HepG2 (cell line): Measurements from ENCODE around the gene LRRN4CL. TPM values are rescaled to one million over a fixed set of nuclear protein-coding genes. Genes with fewer than 3 reads are reported as not detected.

Source experiments
- KAT2B ChIP-seq: fragments of 150-350 bp; IDR thresholded peaks from 2 replicates; pipeline ENCODE4 v1.6.1; 2014; ENCODE audit warnings: low read depth, low read length, borderline replicate concordance
- NFIC ChIP-seq: IDR thresholded peaks from 2 replicates; pipeline ENCODE4 v1.6.1; 2012; ENCODE audit warnings: mild to moderate bottlenecking, low read length, inconsistent platforms
- PHF20 ChIP-seq: sonication (generic); formaldehyde crosslinking; IDR thresholded peaks from 2 replicates; pipeline ENCODE4 v1.5.0; 2020; ENCODE audit warnings: mild to moderate bottlenecking, missing genetic modification reagents
- RBM22 ChIP-seq: fragments of 200-400 bp; formaldehyde crosslinking; optimal IDR thresholded peaks from 2 replicates; pipeline ENCODE3; 2017; ENCODE audit warnings: mild to moderate bottlenecking, low read length, moderate library complexity
- ZNF224 ChIP-seq: sonication (generic); formaldehyde crosslinking; IDR thresholded peaks from 2 replicates; pipeline ENCODE4 v1.5.0; 2020; ENCODE audit warnings: mild to moderate bottlenecking, missing genetic modification reagents
- ZNF543 ChIP-seq: sonication (generic); formaldehyde crosslinking; IDR thresholded peaks from 2 replicates; pipeline ENCODE4 v1.4.0; 2020; ENCODE audit warnings: mild to moderate bottlenecking, missing genetic modification reagents
- ZNF788 ChIP-seq: sonication (generic); formaldehyde crosslinking; IDR thresholded peaks from 2 replicates; pipeline ENCODE4 v1.5.0; 2020; ENCODE audit warnings: mild to moderate bottlenecking, missing genetic modification reagents, borderline replicate concordance
- ZNF790 ChIP-seq: sonication (generic); formaldehyde crosslinking; IDR thresholded peaks from 2 replicates; pipeline ENCODE4 v1.8.0; 2022; ENCODE audit warnings: missing genetic modification reagents, mild to moderate bottlenecking, borderline replicate concordance
- polyA plus RNA-seq, 8 experiments: library from polyadenylated mRNA; depleted of rRNA in 3 of 8; stranded (reverse) in 7 of 8; unstranded in 1 of 8; fragments of >200 nt; fragmentation: Illumina TruSeq in 4 of 8; extraction: Trizol in 4 of 8; gene quantifications; 2 replicates each; pipeline versions ENCODE4 v1.2.1 to v1.2.3, GENCODE V29; 2011 to 2016; ENCODE audit warnings: low read depth in 4 of 8, missing spikeins in 1 of 8, mixed read lengths in 1 of 8; ENCODE audit not compliant: insufficient read depth in 1 of 8
- total RNA-seq, 5 experiments: library from RNA; depleted of rRNA; stranded (reverse); fragments of >200 nt; fragmentation: Illumina TruSeq; extraction: Trizol; gene quantifications; 2 replicates each; pipeline ENCODE4 v1.2.3, GENCODE V29; 2016; ENCODE audit warnings: low read depth in 1 of 5
- TF ChIP-seq, protein P1 (sequence below): sonication (generic); formaldehyde crosslinking; IDR thresholded peaks from 2 replicates; pipeline ENCODE4 v1.4.0; 2020; ENCODE audit warnings: missing genetic modification reagents
- TF ChIP-seq, protein P2 (sequence below): sonication (generic); formaldehyde crosslinking; IDR thresholded peaks from 2 replicates; pipeline ENCODE4 v1.4.0; 2020; ENCODE audit warnings: missing genetic modification reagents
- TF ChIP-seq, protein P3 (sequence below): sonication (generic); formaldehyde crosslinking; IDR thresholded peaks from 2 replicates; pipeline ENCODE4 v1.5.0; 2020; ENCODE audit warnings: mild to moderate bottlenecking, missing genetic modification reagents, borderline replicate concordance
- TF ChIP-seq, protein P4 (sequence below): sonication (generic); formaldehyde crosslinking; IDR thresholded peaks from 2 replicates; pipeline ENCODE4 v1.4.0; 2020; ENCODE audit warnings: mild to moderate bottlenecking, missing genetic modification reagents

Gene LRRN4CL
- total and polyA plus RNA-seq, 2 of the 13 experiments (the other 11 are each of a cell fraction or from before 2014, with no cell fraction given), result 0.11 TPM; not detected in 1

DNA sequence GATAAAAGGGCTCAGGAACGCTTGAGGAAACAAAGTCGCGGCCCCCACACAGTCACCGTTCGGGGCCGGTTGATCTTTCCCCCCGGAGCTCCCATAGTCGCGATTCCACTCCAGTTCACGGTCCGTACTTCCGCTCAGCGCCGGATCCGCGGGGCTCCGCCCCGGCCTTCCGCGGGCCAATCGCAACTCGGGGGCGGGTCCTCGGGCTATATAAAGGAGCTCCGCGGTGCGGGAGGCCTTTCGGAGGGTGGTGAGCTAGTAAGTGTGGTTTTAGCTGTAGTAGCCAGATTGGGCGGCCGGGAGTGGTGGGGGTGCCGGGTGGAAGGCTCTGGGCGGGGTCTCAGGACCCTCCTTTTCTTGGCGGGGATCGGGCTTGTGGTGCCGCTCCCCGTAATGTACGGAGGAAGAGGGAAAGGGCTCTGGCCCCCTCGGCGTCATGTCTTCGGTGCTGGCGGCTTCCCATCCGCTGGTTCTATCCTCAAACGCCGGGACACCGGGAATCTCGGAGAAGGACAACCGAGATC lies 24.2 kb downstream of the LRRN4CL start, which contains the start of the genes C11orf98 and CSKMT (continued):
- TF ChIP-seq, protein P1, sequence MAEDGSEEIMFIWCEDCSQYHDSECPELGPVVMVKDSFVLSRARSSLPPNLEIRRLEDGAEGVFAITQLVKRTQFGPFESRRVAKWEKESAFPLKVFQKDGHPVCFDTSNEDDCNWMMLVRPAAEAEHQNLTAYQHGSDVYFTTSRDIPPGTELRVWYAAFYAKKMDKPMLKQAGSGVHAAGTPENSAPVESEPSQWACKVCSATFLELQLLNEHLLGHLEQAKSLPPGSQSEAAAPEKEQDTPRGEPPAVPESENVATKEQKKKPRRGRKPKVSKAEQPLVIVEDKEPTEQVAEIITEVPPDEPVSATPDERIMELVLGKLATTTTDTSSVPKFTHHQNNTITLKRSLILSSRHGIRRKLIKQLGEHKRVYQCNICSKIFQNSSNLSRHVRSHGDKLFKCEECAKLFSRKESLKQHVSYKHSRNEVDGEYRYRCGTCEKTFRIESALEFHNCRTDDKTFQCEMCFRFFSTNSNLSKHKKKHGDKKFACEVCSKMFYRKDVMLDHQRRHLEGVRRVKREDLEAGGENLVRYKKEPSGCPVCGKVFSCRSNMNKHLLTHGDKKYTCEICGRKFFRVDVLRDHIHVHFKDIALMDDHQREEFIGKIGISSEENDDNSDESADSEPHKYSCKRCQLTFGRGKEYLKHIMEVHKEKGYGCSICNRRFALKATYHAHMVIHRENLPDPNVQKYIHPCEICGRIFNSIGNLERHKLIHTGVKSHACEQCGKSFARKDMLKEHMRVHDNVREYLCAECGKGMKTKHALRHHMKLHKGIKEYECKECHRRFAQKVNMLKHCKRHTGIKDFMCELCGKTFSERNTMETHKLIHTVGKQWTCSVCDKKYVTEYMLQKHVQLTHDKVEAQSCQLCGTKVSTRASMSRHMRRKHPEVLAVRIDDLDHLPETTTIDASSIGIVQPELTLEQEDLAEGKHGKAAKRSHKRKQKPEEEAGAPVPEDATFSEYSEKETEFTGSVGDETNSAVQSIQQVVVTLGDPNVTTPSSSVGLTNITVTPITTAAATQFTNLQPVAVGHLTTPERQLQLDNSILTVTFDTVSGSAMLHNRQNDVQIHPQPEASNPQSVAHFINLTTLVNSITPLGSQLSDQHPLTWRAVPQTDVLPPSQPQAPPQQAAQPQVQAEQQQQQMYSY (CRISPR knock-in tag), result peak; percentile 95
- TF ChIP-seq ZNF224 (CRISPR knock-in tag), result no peak
- TF ChIP-seq NFIC, result peak; percentile 53; the same call in 1 of the 2 replicates
- TF ChIP-seq RBM22, result peak; percentile 8
- TF ChIP-seq, protein P2, sequence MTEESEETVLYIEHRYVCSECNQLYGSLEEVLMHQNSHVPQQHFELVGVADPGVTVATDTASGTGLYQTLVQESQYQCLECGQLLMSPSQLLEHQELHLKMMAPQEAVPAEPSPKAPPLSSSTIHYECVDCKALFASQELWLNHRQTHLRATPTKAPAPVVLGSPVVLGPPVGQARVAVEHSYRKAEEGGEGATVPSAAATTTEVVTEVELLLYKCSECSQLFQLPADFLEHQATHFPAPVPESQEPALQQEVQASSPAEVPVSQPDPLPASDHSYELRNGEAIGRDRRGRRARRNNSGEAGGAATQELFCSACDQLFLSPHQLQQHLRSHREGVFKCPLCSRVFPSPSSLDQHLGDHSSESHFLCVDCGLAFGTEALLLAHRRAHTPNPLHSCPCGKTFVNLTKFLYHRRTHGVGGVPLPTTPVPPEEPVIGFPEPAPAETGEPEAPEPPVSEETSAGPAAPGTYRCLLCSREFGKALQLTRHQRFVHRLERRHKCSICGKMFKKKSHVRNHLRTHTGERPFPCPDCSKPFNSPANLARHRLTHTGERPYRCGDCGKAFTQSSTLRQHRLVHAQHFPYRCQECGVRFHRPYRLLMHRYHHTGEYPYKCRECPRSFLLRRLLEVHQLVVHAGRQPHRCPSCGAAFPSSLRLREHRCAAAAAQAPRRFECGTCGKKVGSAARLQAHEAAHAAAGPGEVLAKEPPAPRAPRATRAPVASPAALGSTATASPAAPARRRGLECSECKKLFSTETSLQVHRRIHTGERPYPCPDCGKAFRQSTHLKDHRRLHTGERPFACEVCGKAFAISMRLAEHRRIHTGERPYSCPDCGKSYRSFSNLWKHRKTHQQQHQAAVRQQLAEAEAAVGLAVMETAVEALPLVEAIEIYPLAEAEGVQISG (CRISPR knock-in tag), result peak; percentile 90
- TF ChIP-seq, protein P3, sequence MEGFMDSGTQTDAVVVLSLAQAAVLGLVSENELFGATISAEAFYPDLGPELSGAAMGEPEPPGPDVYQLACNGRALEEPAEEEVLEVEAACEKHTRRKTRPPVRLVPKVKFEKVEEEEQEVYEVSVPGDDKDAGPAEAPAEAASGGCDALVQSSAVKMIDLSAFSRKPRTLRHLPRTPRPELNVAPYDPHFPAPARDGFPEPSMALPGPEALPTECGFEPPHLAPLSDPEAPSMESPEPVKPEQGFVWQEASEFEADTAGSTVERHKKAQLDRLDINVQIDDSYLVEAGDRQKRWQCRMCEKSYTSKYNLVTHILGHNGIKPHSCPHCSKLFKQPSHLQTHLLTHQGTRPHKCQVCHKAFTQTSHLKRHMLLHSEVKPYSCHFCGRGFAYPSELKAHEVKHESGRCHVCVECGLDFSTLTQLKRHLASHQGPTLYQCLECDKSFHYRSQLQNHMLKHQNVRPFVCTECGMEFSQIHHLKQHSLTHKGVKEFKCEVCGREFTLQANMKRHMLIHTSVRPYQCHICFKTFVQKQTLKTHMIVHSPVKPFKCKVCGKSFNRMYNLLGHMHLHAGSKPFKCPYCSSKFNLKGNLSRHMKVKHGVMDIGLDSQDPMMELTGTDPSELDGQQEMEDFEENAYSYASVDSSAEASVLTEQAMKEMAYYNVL (CRISPR knock-in tag), result peak; percentile 67; the same call in 1 of the 2 replicates
- peak; percentile 62; the same call in 1 of the 2 replicates for TF ChIP-seq PHF20
- TF ChIP-seq, protein P4, sequence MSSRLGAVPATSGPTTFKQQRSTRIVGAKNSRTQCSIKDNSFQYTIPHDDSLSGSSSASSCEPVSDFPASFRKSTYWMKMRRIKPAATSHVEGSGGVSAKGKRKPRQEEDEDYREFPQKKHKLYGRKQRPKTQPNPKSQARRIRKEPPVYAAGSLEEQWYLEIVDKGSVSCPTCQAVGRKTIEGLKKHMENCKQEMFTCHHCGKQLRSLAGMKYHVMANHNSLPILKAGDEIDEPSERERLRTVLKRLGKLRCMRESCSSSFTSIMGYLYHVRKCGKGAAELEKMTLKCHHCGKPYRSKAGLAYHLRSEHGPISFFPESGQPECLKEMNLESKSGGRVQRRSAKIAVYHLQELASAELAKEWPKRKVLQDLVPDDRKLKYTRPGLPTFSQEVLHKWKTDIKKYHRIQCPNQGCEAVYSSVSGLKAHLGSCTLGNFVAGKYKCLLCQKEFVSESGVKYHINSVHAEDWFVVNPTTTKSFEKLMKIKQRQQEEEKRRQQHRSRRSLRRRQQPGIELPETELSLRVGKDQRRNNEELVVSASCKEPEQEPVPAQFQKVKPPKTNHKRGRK (CRISPR knock-in tag), result no peak
- TF ChIP-seq ZNF790 (CRISPR knock-in tag), result 0 out of 2 replicates have a peak, but pooled peaks have one; percentile 10
- TF ChIP-seq KAT2B, result no peak
- no peak for TF ChIP-seq ZNF788 (CRISPR knock-in tag)
- peak; percentile 77; the same call in 1 of the 2 replicates for TF ChIP-seq ZNF543 (CRISPR knock-in tag)
